Smooth muscle cell (in vitro differentiated cells): ENCODE measurements around the gene TMEM255A. TPM values are rescaled to one million over a fixed set of nuclear protein-coding genes. Genes with fewer than 3 reads are reported as not detected.

Experiments
- DNase-seq: peaks from one replicate; lab custom pipeline; 2025; ENCODE audit not compliant: unreplicated experiment; lab: John Stamatoyannopoulos, UW
- H2AFZ ChIP-seq: fragments of 200-600 bp; sonication (generic); 2 replicates; pipeline ENCODE4 v1.6.0; 2016; ENCODE audit warnings: antibody characterized with exemption, low read depth, mild to moderate bottlenecking
- H3F3A ChIP-seq: fragments of 200-600 bp; sonication (generic); 2 replicates; pipeline ENCODE4 v1.6.0; 2017; ENCODE audit warnings: antibody characterized with exemption, low read depth
- H3K27ac ChIP-seq: fragments of 200-600 bp; sonication (generic); 2 replicates; pipeline ENCODE4 v1.5.1; 2016; ENCODE audit warnings: low read depth, mild to moderate bottlenecking
- H3K27me3 ChIP-seq: fragments of 200-600 bp; sonication (generic); 2 replicates; pipeline ENCODE4 v1.6.1; 2016; ENCODE audit warnings: low read depth, mild to moderate bottlenecking
- H3K36me3 ChIP-seq: fragments of 200-600 bp; sonication (generic); 2 replicates; pipeline ENCODE4 v1.5.1; 2016; ENCODE audit warnings: low read depth
- H3K4me1 ChIP-seq: fragments of 200-600 bp; sonication (generic); 2 replicates; pipeline ENCODE4 v1.5.1; 2016; ENCODE audit warnings: low read depth
- H3K4me2 ChIP-seq: fragments of 200-600 bp; sonication (generic); 2 replicates; pipeline ENCODE4 v1.6.0; 2016; ENCODE audit warnings: mild to moderate bottlenecking
- H3K4me3 ChIP-seq: fragments of 200-600 bp; sonication (generic); 2 replicates; pipeline ENCODE4 v1.5.1; 2016; ENCODE audit warnings: mild to moderate bottlenecking
- H3K79me2 ChIP-seq: fragments of 200-600 bp; sonication (generic); 2 replicates; pipeline ENCODE4 v1.6.0; 2016; ENCODE audit warnings: low read depth, mild to moderate bottlenecking
- H3K9ac ChIP-seq: fragments of 200-600 bp; sonication (generic); 2 replicates; pipeline ENCODE4 v1.6.0; 2016; ENCODE audit warnings: low read depth
- H3K9me3 ChIP-seq: fragments of 200-600 bp; sonication (generic); replicated peaks from 2 replicates; pipeline ENCODE4 v1.5.1; 2016; ENCODE audit warnings: low read depth
- H4K20me1 ChIP-seq: fragments of 200-600 bp; sonication (generic); 2 replicates; pipeline ENCODE4 v1.6.0; 2016; ENCODE audit warnings: low read depth
- WGBS: methylation state at CpG from one replicate; pipeline ENCODE4 v1.1.7; 2016; ENCODE audit warnings: low lambda C conversion rate; 5-methylcytosine and 5-hydroxymethylcytosine counted together
- polyA plus RNA-seq: library from polyadenylated mRNA; unstranded; fragments of >200 nt; fragmentation: Nextera tagmentation; extraction: Ambion mirVana; gene quantifications from 2 replicates; pipeline ENCODE4 v1.2.1, GENCODE V29; 2016
- total RNA-seq: library from RNA; depleted of rRNA; stranded (reverse); fragments of >200 nt; gene quantifications from 2 replicates; pipeline ENCODE4 v1.2.3, GENCODE V29; 2014
- TF ChIP-seq, protein P1 (sequence below): fragments of 200-600 bp; sonication (generic); IDR thresholded peaks from 2 replicates; pipeline ENCODE4 v1.5.1; 2017; ENCODE audit warnings: borderline replicate concordance, mild to moderate bottlenecking, antibody characterized with exemption; ENCODE audit not compliant: insufficient read depth, poor library complexity, severe bottlenecking

The TMEM255A gene
- total and polyA plus RNA-seq, 2 experiments from 2014 or later, result 0.04 TPM; not detected in 1

DNA sequence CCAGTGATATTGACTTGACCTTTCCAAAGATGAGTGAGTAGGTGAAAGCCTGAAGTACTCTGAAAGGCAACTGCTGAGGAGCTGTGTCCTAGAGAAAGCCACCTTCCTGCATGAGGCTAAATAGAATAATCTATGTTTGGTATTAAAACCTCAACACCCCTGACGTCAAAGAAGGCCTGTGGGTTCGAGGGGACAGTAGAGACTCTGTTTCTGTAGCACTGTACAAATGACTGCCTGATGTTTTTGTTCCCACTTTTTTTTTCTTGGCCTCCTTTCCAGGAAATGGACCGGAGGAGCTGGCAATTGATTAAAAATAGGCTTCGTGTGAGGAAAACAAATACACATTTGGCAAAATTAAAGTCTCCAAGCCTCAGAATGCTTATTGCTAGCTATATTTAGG lies 29.5 kb downstream of the TMEM255A start:
- H3K9me3 ChIP-seq, result no peaks in the 10 kb centered on the region
- no peak overlapping the region for H2AFZ ChIP-seq
- no peak overlapping the region for H3K9ac ChIP-seq
- no peaks in the 10 kb centered on the region for H3K4me1 ChIP-seq
- H4K20me1 ChIP-seq, result no peaks in the 10 kb centered on the region
- no peaks in the 10 kb centered on the region for H3K27me3 ChIP-seq
- H3K36me3 ChIP-seq, result no peaks in the 10 kb centered on the region
- no peak overlapping the region for H3K27ac ChIP-seq
- H3K4me3 ChIP-seq, result no peak overlapping the region
- TF ChIP-seq, protein P1, sequence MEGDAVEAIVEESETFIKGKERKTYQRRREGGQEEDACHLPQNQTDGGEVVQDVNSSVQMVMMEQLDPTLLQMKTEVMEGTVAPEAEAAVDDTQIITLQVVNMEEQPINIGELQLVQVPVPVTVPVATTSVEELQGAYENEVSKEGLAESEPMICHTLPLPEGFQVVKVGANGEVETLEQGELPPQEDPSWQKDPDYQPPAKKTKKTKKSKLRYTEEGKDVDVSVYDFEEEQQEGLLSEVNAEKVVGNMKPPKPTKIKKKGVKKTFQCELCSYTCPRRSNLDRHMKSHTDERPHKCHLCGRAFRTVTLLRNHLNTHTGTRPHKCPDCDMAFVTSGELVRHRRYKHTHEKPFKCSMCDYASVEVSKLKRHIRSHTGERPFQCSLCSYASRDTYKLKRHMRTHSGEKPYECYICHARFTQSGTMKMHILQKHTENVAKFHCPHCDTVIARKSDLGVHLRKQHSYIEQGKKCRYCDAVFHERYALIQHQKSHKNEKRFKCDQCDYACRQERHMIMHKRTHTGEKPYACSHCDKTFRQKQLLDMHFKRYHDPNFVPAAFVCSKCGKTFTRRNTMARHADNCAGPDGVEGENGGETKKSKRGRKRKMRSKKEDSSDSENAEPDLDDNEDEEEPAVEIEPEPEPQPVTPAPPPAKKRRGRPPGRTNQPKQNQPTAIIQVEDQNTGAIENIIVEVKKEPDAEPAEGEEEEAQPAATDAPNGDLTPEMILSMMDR, result no peak
- H3F3A ChIP-seq, result no peaks in the 10 kb centered on the region
- H3K79me2 ChIP-seq, result no peaks in the 10 kb centered on the region
- DNase-seq, result no peak
- no peak overlapping the region for H3K4me2 ChIP-seq
- WGBS, result 71% methylated on average over 4 of the region's 4 CpGs

DNA sequence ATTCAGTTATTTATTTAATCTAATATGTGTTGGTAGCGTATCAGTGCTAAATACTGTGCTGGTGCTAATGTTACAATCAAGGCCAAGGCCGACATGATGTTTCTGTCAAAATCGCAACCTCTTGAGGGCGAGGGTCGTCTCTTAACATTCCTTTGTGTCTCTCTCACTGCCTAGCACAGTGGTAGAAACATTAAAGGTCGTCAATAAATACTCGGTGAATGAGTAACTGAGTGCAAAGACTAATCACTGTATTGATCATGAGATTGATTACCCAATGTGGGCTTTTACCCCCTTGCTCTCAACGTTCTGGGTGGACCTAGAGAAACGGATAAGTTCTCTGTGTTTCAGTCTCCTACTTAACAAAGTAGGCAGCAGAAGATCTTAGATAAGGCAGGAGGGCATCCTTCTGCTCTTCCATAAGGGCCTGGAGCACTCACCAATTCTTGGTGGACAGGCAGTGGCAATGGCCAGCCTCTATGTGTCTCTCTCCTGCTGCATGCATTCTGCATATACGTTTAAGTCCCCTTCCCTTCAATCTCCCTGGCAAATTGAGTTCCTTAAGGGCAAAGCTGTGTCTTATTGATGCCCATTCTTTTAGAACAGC lies 30.1 kb downstream of the TMEM255A start:
- TF ChIP-seq, protein P1, result no peak
- no peak overlapping the region for H3K27ac ChIP-seq
- H2AFZ ChIP-seq, result no peak overlapping the region
- H3K36me3 ChIP-seq, result no peaks in the 10 kb centered on the region
- H3K9ac ChIP-seq, result no peak overlapping the region
- no peaks in the 10 kb centered on the region for H3F3A ChIP-seq
- no peaks in the 10 kb centered on the region for H3K9me3 ChIP-seq
- H4K20me1 ChIP-seq, result no peaks in the 10 kb centered on the region
- no peak for DNase-seq
- H3K4me1 ChIP-seq, result no peaks in the 10 kb centered on the region
- H3K4me3 ChIP-seq, result no peak overlapping the region
- no peak overlapping the region for H3K4me2 ChIP-seq
- WGBS, result 69% methylated on average over 10 of the region's 10 CpGs
- no peaks in the 10 kb centered on the region for H3K79me2 ChIP-seq
- H3K27me3 ChIP-seq, result no peaks in the 10 kb centered on the region

DNA sequence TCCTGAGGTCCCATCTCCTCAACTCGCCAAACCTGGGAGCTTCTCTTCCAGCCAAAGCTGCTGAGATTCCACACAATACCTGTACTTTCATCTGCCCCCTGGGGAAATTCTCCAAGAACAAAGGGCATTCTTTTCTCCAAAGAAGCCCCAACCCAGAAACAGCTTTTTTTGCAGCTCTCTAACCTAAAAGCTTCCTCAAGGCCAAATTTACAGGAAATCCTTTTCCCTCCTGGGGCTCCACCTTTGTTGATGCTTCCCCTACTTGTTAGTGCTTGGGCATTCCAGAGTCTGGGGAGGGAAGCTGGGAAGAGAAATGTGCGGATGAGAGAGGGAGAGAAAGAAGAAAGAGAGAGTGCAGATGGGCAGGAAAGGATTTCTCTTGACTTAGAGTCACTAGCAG lies 36.3 kb downstream of the TMEM255A start:
- H3F3A ChIP-seq, result no peaks in the 10 kb centered on the region
- TF ChIP-seq, protein P1, result no peak
- H3K27me3 ChIP-seq, result no peaks in the 10 kb centered on the region
- no peaks in the 10 kb centered on the region for H3K9me3 ChIP-seq
- H3K4me3 ChIP-seq, result no peak overlapping the region
- 26% methylated on average over 2 of the region's 2 CpGs for WGBS
- no peaks in the 10 kb centered on the region for H3K4me1 ChIP-seq
- no peak overlapping the region for H3K27ac ChIP-seq
- DNase-seq, result no peak
- no peak overlapping the region for H2AFZ ChIP-seq
- H3K4me2 ChIP-seq, result no peak overlapping the region
- no peaks in the 10 kb centered on the region for H3K36me3 ChIP-seq
- H3K79me2 ChIP-seq, result no peaks in the 10 kb centered on the region
- H3K9ac ChIP-seq, result no peak overlapping the region
- no peaks in the 10 kb centered on the region for H4K20me1 ChIP-seq

DNA sequence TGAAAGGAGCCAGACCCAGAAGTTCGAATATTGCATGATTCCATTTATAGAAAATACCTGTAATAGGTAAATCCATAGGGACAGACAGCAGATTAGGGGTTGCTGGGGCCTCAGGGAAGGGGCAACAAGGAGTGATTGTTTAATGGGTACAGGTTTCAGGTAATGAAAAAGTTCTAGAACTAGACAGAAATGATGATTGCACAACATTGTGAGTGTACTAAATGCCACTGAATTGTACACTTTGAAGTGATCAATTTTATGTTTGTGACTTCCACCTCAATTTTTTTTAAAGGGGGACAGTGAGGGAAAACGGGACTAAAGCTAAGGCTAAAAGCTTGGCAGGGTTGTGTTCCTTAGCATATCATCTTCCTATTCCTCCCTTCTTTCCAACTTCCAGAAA lies 37.1 kb downstream of the TMEM255A start:
- Histone ChIP-seq H4K20me1 (no peaks in the 10 kb centered on the region), H3K9ac (no peak overlapping the region), H3K27ac (no peak overlapping the region), H3K4me1 (no peaks in the 10 kb centered on the region), H2AFZ (no peak overlapping the region), H3F3A (no peaks in the 10 kb centered on the region), H3K4me3 (no peak overlapping the region), H3K9me3 (no peaks in the 10 kb centered on the region), H3K4me2 (no peak overlapping the region), H3K36me3 (no peaks in the 10 kb centered on the region), H3K27me3 (no peaks in the 10 kb centered on the region), H3K79me2 (no peaks in the 10 kb centered on the region)
- TF ChIP-seq, protein P1, result no peak
- no peak for DNase-seq
- 61% methylated on average over 2 of the region's 2 CpGs for WGBS
